Smooth muscle cell (in vitro differentiated cells): ENCODE results near the gene FGF12. TPM values are rescaled to one million over a fixed set of nuclear protein-coding genes. Genes with fewer than 3 reads are reported as not detected.
A peak's percentile ranks its signal among the peaks of the same experiment; 100 is the strongest.

Experiments used
- DNase-seq: peaks from one replicate; lab custom pipeline; 2025; ENCODE audit not compliant: unreplicated experiment; lab: John Stamatoyannopoulos, UW
- H2AFZ ChIP-seq: fragments of 200-600 bp; sonication (generic); 2 replicates; pipeline ENCODE4 v1.6.0; 2016; ENCODE audit warnings: antibody characterized with exemption, low read depth, mild to moderate bottlenecking
- H3F3A ChIP-seq: fragments of 200-600 bp; sonication (generic); 2 replicates; pipeline ENCODE4 v1.6.0; 2017; ENCODE audit warnings: antibody characterized with exemption, low read depth
- H3K27ac ChIP-seq: fragments of 200-600 bp; sonication (generic); 2 replicates; pipeline ENCODE4 v1.5.1; 2016; ENCODE audit warnings: low read depth, mild to moderate bottlenecking
- H3K27me3 ChIP-seq: fragments of 200-600 bp; sonication (generic); 2 replicates; pipeline ENCODE4 v1.6.1; 2016; ENCODE audit warnings: low read depth, mild to moderate bottlenecking
- H3K36me3 ChIP-seq: fragments of 200-600 bp; sonication (generic); 2 replicates; pipeline ENCODE4 v1.5.1; 2016; ENCODE audit warnings: low read depth
- H3K4me1 ChIP-seq: fragments of 200-600 bp; sonication (generic); 2 replicates; pipeline ENCODE4 v1.5.1; 2016; ENCODE audit warnings: low read depth
- H3K4me2 ChIP-seq: fragments of 200-600 bp; sonication (generic); 2 replicates; pipeline ENCODE4 v1.6.0; 2016; ENCODE audit warnings: mild to moderate bottlenecking
- H3K4me3 ChIP-seq: fragments of 200-600 bp; sonication (generic); 2 replicates; pipeline ENCODE4 v1.5.1; 2016; ENCODE audit warnings: mild to moderate bottlenecking
- H3K79me2 ChIP-seq: fragments of 200-600 bp; sonication (generic); 2 replicates; pipeline ENCODE4 v1.6.0; 2016; ENCODE audit warnings: low read depth, mild to moderate bottlenecking
- H3K9ac ChIP-seq: fragments of 200-600 bp; sonication (generic); 2 replicates; pipeline ENCODE4 v1.6.0; 2016; ENCODE audit warnings: low read depth
- H3K9me3 ChIP-seq: fragments of 200-600 bp; sonication (generic); replicated peaks from 2 replicates; pipeline ENCODE4 v1.5.1; 2016; ENCODE audit warnings: low read depth
- H4K20me1 ChIP-seq: fragments of 200-600 bp; sonication (generic); 2 replicates; pipeline ENCODE4 v1.6.0; 2016; ENCODE audit warnings: low read depth
- CTCF ChIP-seq: fragments of 200-600 bp; sonication (generic); IDR thresholded peaks from 2 replicates; pipeline ENCODE4 v1.5.1; 2017; ENCODE audit warnings: borderline replicate concordance, mild to moderate bottlenecking, antibody characterized with exemption; ENCODE audit not compliant: insufficient read depth, poor library complexity, severe bottlenecking
- WGBS: methylation state at CpG from one replicate; pipeline ENCODE4 v1.1.7; 2016; ENCODE audit warnings: low lambda C conversion rate; 5-methylcytosine and 5-hydroxymethylcytosine counted together
- polyA plus RNA-seq: library from polyadenylated mRNA; unstranded; fragments of >200 nt; fragmentation: Nextera tagmentation; extraction: Ambion mirVana; gene quantifications from 2 replicates; pipeline ENCODE4 v1.2.1, GENCODE V29; 2016
- total RNA-seq: library from RNA; depleted of rRNA; stranded (reverse); fragments of >200 nt; gene quantifications from 2 replicates; pipeline ENCODE4 v1.2.3, GENCODE V29; 2014

Gene FGF12
- total and polyA plus RNA-seq, 2 experiments from 2014 or later: 0.47 to 1.0 TPM

- no peaks in the 10 kb centered on the region for H3F3A ChIP-seq
- no peak overlapping the region for H2AFZ ChIP-seq
- TF ChIP-seq CTCF: peak; percentile 25
- no peaks in the 10 kb centered on the region for H3K4me1 ChIP-seq
- H3K27ac ChIP-seq: no peak overlapping the region
- H3K4me2 ChIP-seq: no peak overlapping the region
- H4K20me1 ChIP-seq: no peaks in the 10 kb centered on the region
- no peak overlapping the region for H3K4me3 ChIP-seq
- no peak for DNase-seq
- H3K27me3 ChIP-seq: no peaks in the 10 kb centered on the region
- 87% methylated on average over 5 of the region's 5 CpGs for WGBS
- no peaks in the 10 kb centered on the region for H3K79me2 ChIP-seq
- H3K36me3 ChIP-seq: no peaks in the 10 kb centered on the region
- H3K9ac ChIP-seq: no peak overlapping the region
- no peaks in the 10 kb centered on the region for H3K9me3 ChIP-seq
Measured at GRCh38 chr3:192336286-192336685, 391.1 kb downstream of the FGF12 start.

DNA sequence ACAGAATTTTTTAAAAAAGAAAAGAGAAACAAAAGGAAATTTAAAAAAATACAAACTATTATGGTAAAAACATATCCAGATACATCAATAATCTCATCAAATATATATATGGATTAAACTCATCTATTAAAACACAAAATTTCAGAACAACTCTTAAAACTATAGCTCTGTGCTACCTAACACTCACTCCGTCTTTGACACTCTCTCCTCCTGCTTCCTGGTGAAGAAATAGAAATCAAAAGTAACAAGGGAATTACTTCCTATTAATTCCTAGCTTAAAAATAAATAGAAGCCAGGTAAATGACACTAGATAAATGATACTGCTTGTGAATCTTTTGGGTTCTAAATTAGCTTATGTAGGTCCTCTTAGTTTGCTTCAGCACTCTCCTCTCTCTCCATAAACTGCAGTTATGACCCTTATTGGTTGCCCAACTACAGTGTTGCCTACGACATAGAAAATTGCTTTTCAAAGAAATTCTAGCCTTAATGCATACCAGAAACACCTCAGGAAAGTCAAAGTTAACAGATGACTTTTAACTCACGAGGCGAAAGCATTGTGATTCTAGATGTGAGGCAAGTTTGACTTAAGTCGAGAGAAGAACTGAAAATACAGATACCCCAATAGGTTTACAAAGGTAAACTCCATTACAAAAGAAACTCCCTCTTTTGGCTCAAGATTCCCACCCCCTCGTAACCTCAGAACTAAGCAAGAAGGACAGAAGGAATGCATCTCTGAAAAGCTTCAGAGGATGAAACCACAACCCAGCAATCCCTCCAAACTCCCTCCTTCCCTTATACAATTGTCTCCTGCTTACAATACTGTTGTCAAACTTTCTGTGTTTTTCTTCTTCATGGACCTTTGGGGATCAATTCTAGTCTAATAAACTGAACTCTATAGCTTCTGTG, 394.7 kb downstream of the FGF12 start:
- WGBS: 54% methylated on average over 6 of the region's 6 CpGs
- Histone ChIP-seq H3K79me2 (no peaks in the 10 kb centered on the region), H3K27ac (no peak overlapping the region), H3K4me1 (no peaks in the 10 kb centered on the region), H3K4me3 (no peak overlapping the region), H3K4me2 (no peak overlapping the region), H3K36me3 (no peaks in the 10 kb centered on the region), H3K9ac (no peak overlapping the region), H3K9me3 (no peaks in the 10 kb centered on the region), H4K20me1 (no peaks in the 10 kb centered on the region), H3F3A (no peaks in the 10 kb centered on the region), H2AFZ (peak overlapping the region; percentile 19), H3K27me3 (no peaks in the 10 kb centered on the region)
- no peak for DNase-seq
- TF ChIP-seq CTCF: no peak

GRCh38 chr3:192331749-192332385, 395.5 kb downstream of the FGF12 start:
- Histone ChIP-seq H2AFZ (no peak overlapping the region), H3K27me3 (no peaks in the 10 kb centered on the region), H3K4me3 (no peak overlapping the region), H3K79me2 (no peaks in the 10 kb centered on the region), H3K36me3 (no peaks in the 10 kb centered on the region), H3K4me2 (no peak overlapping the region), H3F3A (no peaks in the 10 kb centered on the region), H3K9ac (no peak overlapping the region), H3K27ac (no peak overlapping the region), H4K20me1 (no peaks in the 10 kb centered on the region), H3K9me3 (no peaks in the 10 kb centered on the region), H3K4me1 (no peaks in the 10 kb centered on the region)
- WGBS: 94% methylated on average over 3 of the region's 3 CpGs
- no peak for TF ChIP-seq CTCF
- no peak for DNase-seq
